Adrenal gland (tissue), 5 donors: ENCODE data around the gene RETN.

Experiments used
- CTCF ChIP-seq, 6 experiments: fragments of 450-650 bp in 4 of 6; fragments of 200-600 bp in 2 of 6; sonication (generic) in 1 of 6; IDR thresholded peaks; 1 replicate in 5 of 6; 2 replicates in 1 of 6; pipeline versions ENCODE4 v1.5.1 to v1.8.0; 2016 to 2021; ENCODE audit warnings: antibody characterized with exemption in 6 of 6, mild to moderate bottlenecking in 2 of 6, moderate library complexity in 1 of 6
- POLR2A ChIP-seq, 2 donors: fragments of 450-650 bp; IDR thresholded peaks; one replicate each; pipeline ENCODE4 v1.6.1; 2017; ENCODE audit warnings: antibody characterized with exemption in 2 of 2, mild to moderate bottlenecking in 2 of 2, moderate library complexity in 1 of 2
- donor health status: DM: no; HTN: no; CAD: no.

GRCh38 chr19:7674010-7675005 is 5.5 kb downstream of the RETN start:
- no peak for TF ChIP-seq CTCF (IDR thresholded peaks at IDR 0.05)
- TF ChIP-seq POLR2A (IDR thresholded peaks at IDR 0.05) = no peak
